Transverse colon (tissue), 4 donors: ENCODE data around the gene MRPS16.
"Not testable (repeated sequence)": the region's sequence is repeated elsewhere in the genome, so short reads cannot be mapped to it uniquely, and the experiment has no call there.

Source experiments
- EP300 ChIP-seq: sonication (generic); formaldehyde crosslinking; IDR thresholded peaks from one replicate; pipeline ENCODE4 v1.6.1; 2017; ENCODE audit warnings: antibody characterized with exemption, low read depth
- POLR2A ChIP-seq: fragments of 450-650 bp; IDR thresholded peaks from one replicate; pipeline ENCODE4 v1.6.1; 2016; ENCODE audit warnings: antibody characterized with exemption, mild to moderate bottlenecking, moderate library complexity
- POLR2AphosphoS5 ChIP-seq, 3 donors: sonication (generic); formaldehyde crosslinking; IDR thresholded peaks; one replicate each; pipeline ENCODE4 v1.6.1; 2016; ENCODE audit warnings: antibody characterized with exemption in 3 of 3
- TF ChIP-seq, protein P1 (sequence below), 5 experiments: fragments of 200-600 bp in 3 of 5; fragments of 450-650 bp in 2 of 5; sonication (generic) in 3 of 5; IDR thresholded peaks; 1 replicate in 2 of 5; 2 replicates in 3 of 5; pipeline ENCODE4 v1.5.1; 2016 to 2017; ENCODE audit warnings: antibody characterized with exemption in 5 of 5, inconsistent platforms in 3 of 5, mild to moderate bottlenecking in 2 of 5, moderate library complexity in 1 of 5

DNA sequence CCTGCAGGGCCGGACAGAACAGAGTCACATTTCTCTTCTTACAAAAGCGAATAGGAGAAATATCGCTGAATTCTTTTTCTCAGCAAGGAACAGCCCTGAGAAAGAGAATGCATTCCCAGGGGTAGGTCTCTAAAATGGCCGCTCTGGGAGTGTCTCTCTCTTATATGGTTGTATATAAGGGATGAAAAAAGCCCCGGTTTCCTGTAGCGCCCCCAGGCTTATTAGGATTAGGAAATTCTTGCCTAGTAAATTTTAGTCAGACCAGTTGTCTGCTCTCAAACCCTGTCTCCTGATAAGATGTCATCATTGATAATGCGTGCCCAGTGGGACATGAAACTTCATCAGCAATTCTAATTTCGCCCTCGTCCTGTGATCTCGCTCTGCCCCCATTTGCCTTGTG is 6.2 kb upstream of the MRPS16 start:
- TF ChIP-seq, protein P1, sequence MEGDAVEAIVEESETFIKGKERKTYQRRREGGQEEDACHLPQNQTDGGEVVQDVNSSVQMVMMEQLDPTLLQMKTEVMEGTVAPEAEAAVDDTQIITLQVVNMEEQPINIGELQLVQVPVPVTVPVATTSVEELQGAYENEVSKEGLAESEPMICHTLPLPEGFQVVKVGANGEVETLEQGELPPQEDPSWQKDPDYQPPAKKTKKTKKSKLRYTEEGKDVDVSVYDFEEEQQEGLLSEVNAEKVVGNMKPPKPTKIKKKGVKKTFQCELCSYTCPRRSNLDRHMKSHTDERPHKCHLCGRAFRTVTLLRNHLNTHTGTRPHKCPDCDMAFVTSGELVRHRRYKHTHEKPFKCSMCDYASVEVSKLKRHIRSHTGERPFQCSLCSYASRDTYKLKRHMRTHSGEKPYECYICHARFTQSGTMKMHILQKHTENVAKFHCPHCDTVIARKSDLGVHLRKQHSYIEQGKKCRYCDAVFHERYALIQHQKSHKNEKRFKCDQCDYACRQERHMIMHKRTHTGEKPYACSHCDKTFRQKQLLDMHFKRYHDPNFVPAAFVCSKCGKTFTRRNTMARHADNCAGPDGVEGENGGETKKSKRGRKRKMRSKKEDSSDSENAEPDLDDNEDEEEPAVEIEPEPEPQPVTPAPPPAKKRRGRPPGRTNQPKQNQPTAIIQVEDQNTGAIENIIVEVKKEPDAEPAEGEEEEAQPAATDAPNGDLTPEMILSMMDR (IDR thresholded peaks at IDR 0.05) = not testable (repeated sequence)
- TF ChIP-seq POLR2A; EP300; POLR2AphosphoS5 (IDR thresholded peaks at IDR 0.05): not testable (repeated sequence)
